ENCODE measurements around the gene SPINK5.

- no peak for TF ChIP-seq CTCF (IDR thresholded peaks at IDR 0.05; ENCODE audit: borderline replicate concordance, extremely low read depth, low read length, poor library complexity, severe bottlenecking)
- TF ChIP-seq EZH2 (IDR thresholded peaks at IDR 0.05; ENCODE audit: borderline replicate concordance, low read depth, low read length, severe bottlenecking) = no peak
Observed at GRCh38 chr5:148060881-148061280, 2.9 kb upstream of the SPINK5 start.

Measured in DND-41 (cell line).